HepG2 (cell line): ENCODE results near the gene SHF. TPM values are rescaled to one million over a fixed set of nuclear protein-coding genes. Genes with fewer than 3 reads are reported as not detected.

Source experiments
- ATF7 ChIP-seq, 2 experiments: fragments of 450-650 bp in 1 of 2; sonication (generic) in 1 of 2; formaldehyde crosslinking in 1 of 2; IDR thresholded peaks; 2 replicates each; pipeline versions ENCODE4 v1.4.0 to v1.6.1; 2016 to 2020; ENCODE audit warnings: antibody characterized with exemption in 1 of 2, mild to moderate bottlenecking in 1 of 2, missing genetic modification reagents in 1 of 2
- CEBPZ ChIP-seq: IDR thresholded peaks from 2 replicates; pipeline ENCODE4 v1.6.1; 2012; ENCODE audit warnings: low read length, improper control_type of control experiment
- HNF1B ChIP-seq: sonication (generic); formaldehyde crosslinking; IDR thresholded peaks from 2 replicates; pipeline ENCODE4 v1.5.1; 2020; ENCODE audit warnings: mild to moderate bottlenecking, moderate library complexity, missing genetic modification reagents
- IKZF5 ChIP-seq: IDR thresholded peaks from 2 replicates; pipeline ENCODE4 v1.6.1; 2018; ENCODE audit warnings: missing genetic modification reagents, mild to moderate bottlenecking, missing compliant biosample characterization
- PAX8 ChIP-seq: sonication (generic); formaldehyde crosslinking; IDR thresholded peaks from 2 replicates; pipeline ENCODE4 v1.8.0; 2022; ENCODE audit warnings: mild to moderate bottlenecking, missing genetic modification reagents, borderline replicate concordance
- PHF8 ChIP-seq: sonication (generic); formaldehyde crosslinking; IDR thresholded peaks from 2 replicates; pipeline ENCODE4 v1.5.0; 2020; ENCODE audit warnings: missing genetic modification reagents
- RNF2 ChIP-seq: fragments of 450-650 bp; conservative IDR thresholded peaks from 2 replicates; pipeline ENCODE4 v1.6.1; 2016; ENCODE audit warnings: low read depth
- SRSF4 ChIP-seq: fragments of 200-400 bp; formaldehyde crosslinking; IDR thresholded peaks from one replicate; pipeline ENCODE4 v1.6.1; 2018; ENCODE audit warnings: mild to moderate bottlenecking, low read depth, low read length, moderate library complexity; ENCODE audit not compliant: poor library complexity, severe bottlenecking
- ZBTB37 ChIP-seq: sonication (generic); formaldehyde crosslinking; IDR thresholded peaks from 2 replicates; pipeline ENCODE4 v1.4.0; 2020; ENCODE audit warnings: mild to moderate bottlenecking, missing genetic modification reagents
- ZNF10 ChIP-seq: sonication (generic); formaldehyde crosslinking; IDR thresholded peaks from 2 replicates; pipeline ENCODE4 v1.4.0; 2020; ENCODE audit warnings: mild to moderate bottlenecking, low read depth, missing genetic modification reagents, borderline replicate concordance
- ZNF383 ChIP-seq: sonication (generic); formaldehyde crosslinking; IDR thresholded peaks from 2 replicates; pipeline ENCODE4 v1.4.0; 2020; ENCODE audit warnings: missing genetic modification reagents, mild to moderate bottlenecking, borderline replicate concordance
- ZNF460 ChIP-seq: sonication (generic); formaldehyde crosslinking; IDR thresholded peaks from 2 replicates; pipeline ENCODE4 v1.5.1; 2020; ENCODE audit warnings: missing genetic modification reagents, mild to moderate bottlenecking, borderline replicate concordance
- ZNF512 ChIP-seq: sonication (generic); formaldehyde crosslinking; IDR thresholded peaks from 2 replicates; pipeline ENCODE4 v1.4.0; 2020; ENCODE audit warnings: mild to moderate bottlenecking, missing genetic modification reagents
- ZNF556 ChIP-seq: sonication (generic); formaldehyde crosslinking; IDR thresholded peaks from 2 replicates; pipeline ENCODE4 v1.4.0; 2020; ENCODE audit warnings: mild to moderate bottlenecking, missing genetic modification reagents, borderline replicate concordance
- ZNF724P ChIP-seq: sonication (generic); formaldehyde crosslinking; IDR thresholded peaks from 2 replicates; pipeline ENCODE4 v1.8.0; 2022; ENCODE audit warnings: missing genetic modification reagents, borderline replicate concordance
- ZNF749 ChIP-seq: sonication (generic); formaldehyde crosslinking; IDR thresholded peaks from 2 replicates; pipeline ENCODE4 v1.8.0; 2022; ENCODE audit warnings: mild to moderate bottlenecking, missing genetic modification reagents, moderate library complexity, borderline replicate concordance
- ZSCAN22 ChIP-seq: sonication (generic); formaldehyde crosslinking; IDR thresholded peaks from 2 replicates; pipeline ENCODE4 v1.4.0; 2020; ENCODE audit warnings: mild to moderate bottlenecking, missing genetic modification reagents
- polyA plus RNA-seq, 8 experiments: library from polyadenylated mRNA; depleted of rRNA in 3 of 8; stranded (reverse) in 7 of 8; unstranded in 1 of 8; fragments of >200 nt; fragmentation: Illumina TruSeq in 4 of 8; extraction: Trizol in 4 of 8; gene quantifications; 2 replicates each; pipeline versions ENCODE4 v1.2.1 to v1.2.3, GENCODE V29; 2011 to 2016; ENCODE audit warnings: low read depth in 4 of 8, missing spikeins in 1 of 8, mixed read lengths in 1 of 8; ENCODE audit not compliant: insufficient read depth in 1 of 8
- total RNA-seq, 5 experiments: library from RNA; depleted of rRNA; stranded (reverse); fragments of >200 nt; fragmentation: Illumina TruSeq; extraction: Trizol; gene quantifications; 2 replicates each; pipeline ENCODE4 v1.2.3, GENCODE V29; 2016; ENCODE audit warnings: low read depth in 1 of 5

The SHF gene
- total and polyA plus RNA-seq, 2 of the 13 experiments (the other 11 are each of a cell fraction or from before 2014, with no cell fraction given): 20.9 to 25.5 TPM

- TF ChIP-seq ZNF460 (no peak), ZNF512 (no peak), ZNF724P (CRISPR knock-in tag) (no peak), PAX8 (no peak), HNF1B (CRISPR knock-in tag) (peak; percentile 82; the same call in 1 of the 2 replicates), RNF2 (no peak), ZNF556 (CRISPR knock-in tag) (no peak), CEBPZ (no peak), ATF7 (IDR thresholded peaks at IDR 0.05) (no peak), ATF7 (CRISPR knock-in tag; IDR thresholded peaks at IDR 0.05) (no peak), ZNF383 (CRISPR knock-in tag) (no peak), SRSF4 (no peak), IKZF5 (CRISPR knock-in tag) (peak; percentile 65; the same call in 1 of the 2 replicates), ZNF10 (CRISPR knock-in tag) (no peak), ZBTB37 (CRISPR knock-in tag) (no peak), ZSCAN22 (CRISPR knock-in tag) (no peak), PHF8 (CRISPR knock-in tag) (0 out of 2 replicates have a peak, but pooled peaks have one; percentile 43), ZNF749 (no peak)
Observed at GRCh38 chr15:45118131-45118588, 69.6 kb downstream of the SHF start (continued).
